Activated CD8-positive, alpha-beta memory T cell treated with anti-CD3 and anti-CD28 coated beads for 4 hours (primary cell): ENCODE data around the gene CD93.

Experiments used
- DNase-seq, 2 donors: peaks; one replicate each; pipeline ENCODE4 v3.0.0-alpha.2; 2020; ENCODE audit warnings: low read depth in 2 of 2

CD93 gene

DNA sequence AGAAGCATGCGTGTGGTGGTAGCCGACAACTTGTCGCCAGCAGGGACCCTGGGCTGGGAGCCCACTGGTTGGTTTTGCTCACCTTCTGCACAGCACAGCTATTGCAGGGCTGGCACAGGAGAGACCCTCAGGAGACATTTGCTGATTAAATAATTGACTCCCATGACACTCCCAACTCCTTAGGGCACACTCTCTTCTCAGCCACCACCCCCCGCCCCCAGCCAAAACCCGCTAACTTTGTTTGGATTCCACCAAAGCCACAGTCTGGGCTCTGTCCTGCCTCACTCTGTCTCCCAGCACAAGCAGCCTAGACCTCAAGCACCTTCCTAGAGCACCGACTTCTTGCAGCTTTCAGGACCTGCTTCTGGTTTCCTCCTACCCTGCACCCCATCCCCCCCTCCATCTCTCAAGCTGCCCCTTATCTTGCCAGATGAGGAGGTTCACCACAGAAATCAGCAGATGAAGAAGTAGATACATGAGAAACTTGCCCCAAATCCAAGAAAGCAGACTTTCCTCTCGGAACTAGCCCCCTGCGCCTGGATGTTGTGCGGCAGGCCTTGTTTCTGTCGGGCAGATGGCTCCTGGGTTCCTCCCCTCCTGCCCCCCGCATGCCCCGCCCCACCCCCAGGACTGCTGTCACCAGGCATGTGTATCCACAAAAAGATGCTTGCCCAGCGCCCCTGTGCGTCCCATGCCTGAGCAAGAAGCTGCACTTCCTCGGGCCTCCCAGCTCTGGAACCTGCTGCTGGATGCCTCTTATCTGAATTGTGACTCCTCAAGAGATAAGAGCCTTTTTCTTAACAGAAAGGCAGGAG lies 35.0 kb upstream of the CD93 start:
- DNase-seq, result no peak

- no peak for DNase-seq
Measured at GRCh38 chr20:23120261-23120660, 34.1 kb upstream of the CD93 start.

GRCh38 chr20:23119456-23120216 lies 33.5 kb upstream of the CD93 start:
- no peak for DNase-seq

DNA sequence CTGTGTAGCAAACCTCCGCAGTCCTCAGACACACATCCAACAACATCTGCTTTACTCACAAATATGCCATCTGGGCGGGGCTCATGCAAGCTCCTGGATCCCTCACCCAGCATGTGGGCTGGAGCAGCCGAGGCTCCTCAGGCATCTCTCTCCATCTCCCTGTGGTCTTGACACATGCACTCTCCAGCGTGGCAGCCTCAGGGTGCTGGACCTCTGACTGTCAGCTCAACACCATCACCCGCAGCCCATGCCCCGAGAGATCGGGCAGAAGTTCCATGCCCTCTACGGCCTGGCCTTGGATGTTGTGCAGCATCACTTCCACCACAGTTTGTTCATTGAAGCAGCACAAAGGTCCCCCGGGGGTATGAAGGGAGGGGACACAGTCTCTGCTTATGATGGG lies 32.6 kb upstream of the CD93 start:
- no peak for DNase-seq

GRCh38 chr20:23118144-23118543 lies 32.0 kb upstream of the CD93 start:
- no peak for DNase-seq

DNA sequence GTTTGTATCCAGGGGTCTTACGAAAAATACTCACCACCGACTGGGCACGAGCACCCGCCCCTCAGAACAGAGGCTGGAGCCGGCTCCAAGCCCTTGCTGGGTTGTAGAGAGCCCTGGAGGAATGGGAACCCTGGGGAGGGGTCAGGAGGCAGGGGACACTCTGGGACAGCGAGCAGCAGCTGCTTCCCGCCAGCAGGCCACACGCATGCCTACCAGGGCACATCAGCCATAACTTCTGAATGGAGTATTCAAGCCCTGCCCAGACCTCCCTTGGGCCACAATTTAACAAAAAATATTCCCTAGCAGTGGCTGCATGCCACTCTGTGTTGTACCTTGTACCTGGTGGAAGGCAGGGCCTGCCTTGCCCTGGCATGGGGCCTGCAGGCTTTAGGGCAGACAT lies 31.6 kb upstream of the CD93 start:
- DNase-seq, result no peak

- DNase-seq, result no peak
Measured at GRCh38 chr20:23116311-23117089, 30.4 kb upstream of the CD93 start.

- no peak for DNase-seq
Measured at GRCh38 chr20:23115822-23116221, 29.7 kb upstream of the CD93 start.

GRCh38 chr20:23114448-23115082 lies 28.4 kb upstream of the CD93 start:
- DNase-seq, result no peak

DNA sequence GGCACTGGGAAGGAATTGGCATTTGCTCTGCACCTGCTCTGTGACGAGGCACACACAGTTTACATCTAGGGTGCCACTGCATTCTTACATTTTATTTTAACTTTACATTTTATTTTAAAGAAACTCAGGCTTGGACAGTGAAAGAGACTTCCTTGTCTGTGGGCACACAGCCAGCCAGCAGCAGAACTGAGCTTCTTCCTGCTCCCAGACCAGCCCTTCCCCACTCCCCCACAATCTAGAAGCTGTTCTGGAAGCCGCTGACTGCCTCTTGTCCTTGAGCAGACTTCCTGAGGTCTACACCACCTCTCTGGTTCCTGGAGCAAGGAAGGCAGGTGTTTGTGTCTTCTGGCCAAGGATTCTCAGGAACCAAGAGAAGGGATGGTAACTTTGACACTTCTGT lies 27.9 kb upstream of the CD93 start:
- DNase-seq, result no peak

DNA sequence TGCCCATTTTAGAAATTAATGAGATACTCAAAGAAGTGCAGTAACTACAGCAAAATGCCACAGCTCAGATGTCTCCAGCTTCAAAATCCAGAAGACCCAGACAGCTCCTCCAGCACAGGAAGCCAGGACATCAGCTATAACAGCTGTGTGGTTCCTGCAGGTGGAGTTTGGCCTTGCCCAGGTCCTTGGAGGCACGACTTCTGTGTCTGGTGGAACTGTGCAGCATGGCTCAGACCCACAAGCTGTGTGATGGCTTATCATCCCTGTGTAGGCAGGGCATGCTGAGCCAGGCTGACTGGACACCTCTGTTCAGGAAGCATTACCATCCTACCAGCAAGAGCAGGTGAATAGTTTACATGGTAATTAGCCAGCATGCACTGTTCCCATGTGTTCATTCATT lies 26.5 kb upstream of the CD93 start:
- DNase-seq, result no peak

GRCh38 chr20:23111944-23112342 lies 25.8 kb upstream of the CD93 start:
- DNase-seq, result no peak

GRCh38 chr20:23111307-23111943 lies 25.3 kb upstream of the CD93 start:
- no peak for DNase-seq

GRCh38 chr20:23108871-23109270 lies 22.7 kb upstream of the CD93 start:
- DNase-seq, result no peak

DNA sequence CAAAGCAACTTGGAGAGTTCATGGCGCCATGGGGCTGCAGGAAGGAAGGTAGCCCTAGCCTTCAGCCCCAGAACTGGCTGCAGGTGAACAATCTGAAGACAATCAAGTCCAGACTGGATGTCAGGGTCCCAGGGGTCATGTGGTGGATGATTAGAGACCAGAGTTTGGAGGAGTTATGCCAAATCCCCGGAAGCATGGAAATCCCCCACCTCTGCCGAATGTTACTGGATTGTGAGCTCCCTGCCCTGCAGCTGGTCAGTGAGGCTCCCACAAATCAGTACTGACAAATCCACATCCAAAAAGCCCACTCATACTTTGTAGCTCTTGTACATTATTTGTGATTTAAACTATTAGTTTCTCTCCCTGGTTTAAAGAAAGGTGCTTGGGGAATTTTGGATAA lies 21.3 kb upstream of the CD93 start:
- no peak for DNase-seq

GRCh38 chr20:23106271-23106851 lies 20.2 kb upstream of the CD93 start:
- no peak for DNase-seq

DNA sequence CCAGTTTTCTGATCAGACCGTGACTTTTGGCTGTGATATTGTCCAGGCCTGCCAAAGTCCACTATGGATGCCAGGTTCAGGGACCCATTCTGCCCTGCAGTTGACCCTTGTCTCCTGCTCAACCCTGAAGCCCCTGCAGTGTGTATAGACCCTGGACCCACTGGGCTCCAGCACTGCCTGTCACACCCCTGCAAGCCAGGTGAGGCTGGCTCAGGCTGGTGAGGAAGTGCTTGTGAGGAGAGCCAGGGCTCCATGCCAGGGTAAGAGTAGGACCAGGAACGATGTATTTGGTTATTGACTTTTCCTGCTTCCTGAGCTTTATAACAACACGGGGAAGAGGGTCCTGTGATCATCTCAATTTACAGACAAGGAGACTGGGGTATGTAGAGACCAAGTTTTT lies 19.1 kb upstream of the CD93 start:
- DNase-seq, result no peak

DNA sequence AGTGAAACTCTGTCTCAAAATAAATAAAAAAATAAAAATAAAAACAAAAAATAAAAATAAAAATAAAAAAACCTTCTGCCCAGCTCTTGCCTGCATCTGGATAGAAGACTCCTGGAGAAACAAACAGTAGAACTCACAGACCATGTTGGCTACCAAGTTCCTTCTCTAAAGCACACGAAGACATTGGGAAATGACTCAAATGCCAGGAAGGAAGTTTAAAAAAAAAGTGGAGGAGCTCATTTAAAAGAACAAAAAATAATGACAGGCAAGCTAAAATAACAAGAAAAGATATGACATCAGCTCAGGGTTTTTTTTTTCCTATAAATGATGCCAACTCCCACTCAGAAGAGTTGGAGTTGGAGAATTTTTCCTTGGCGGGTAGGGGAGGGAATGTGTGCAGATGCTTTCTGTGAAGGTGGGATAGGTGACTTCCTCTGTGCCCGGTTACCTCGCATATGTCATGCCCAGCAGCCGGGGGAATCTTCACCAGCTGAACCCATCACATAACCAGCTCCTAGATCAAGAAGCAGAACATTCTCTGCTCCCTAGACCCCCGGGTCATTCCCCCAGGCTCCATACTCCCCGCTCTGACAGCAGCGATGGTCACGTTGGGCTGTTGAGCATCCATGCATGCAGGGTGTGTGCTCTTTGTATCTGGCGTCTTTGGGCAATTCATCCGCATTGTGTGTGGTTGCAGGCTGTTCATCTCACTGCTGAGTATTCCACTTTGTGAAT lies 17.3 kb upstream of the CD93 start:
- DNase-seq, result no peak

GRCh38 chr20:23101696-23102406 lies 15.7 kb upstream of the CD93 start:
- no peak for DNase-seq

DNA sequence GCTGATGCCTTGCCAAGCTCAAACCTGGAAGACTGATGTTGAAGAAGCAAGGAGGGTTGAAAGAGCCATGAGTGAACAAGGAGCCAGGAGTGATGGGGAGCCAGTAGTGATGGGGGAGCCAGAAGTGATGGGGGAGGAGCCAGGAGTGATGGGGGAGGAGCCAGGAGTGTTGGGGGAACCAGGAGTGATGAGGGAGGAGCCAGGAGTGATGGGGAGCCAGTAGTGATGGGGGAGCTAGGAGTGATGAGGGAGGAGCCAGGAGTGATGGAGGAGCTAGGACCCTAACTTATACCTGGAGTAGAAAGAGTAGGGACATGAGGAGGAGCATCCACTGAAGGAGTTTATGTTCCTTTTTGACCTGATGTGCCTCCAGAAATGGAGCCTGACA lies 14.6 kb upstream of the CD93 start:
- DNase-seq, result no peak
